GM23338 (cell line): Measurements from ENCODE around the gene MFSD11. TPM values are rescaled to one million over a fixed set of nuclear protein-coding genes. Genes with fewer than 3 reads are reported as not detected.

Experiments used
- ATAC-seq: fragments of 200-7000 bp; cut with Tn5 transposase; 3 replicates; pipeline ENCODE4 v1.9.1; 2020
- DNase-seq: peaks from one replicate; pipeline ENCODE4 v3.0.0-alpha.2; 2015; ENCODE audit warnings: low spot score
- H2AFZ ChIP-seq: fragments of 200-600 bp; sonication (generic); 2 replicates; pipeline ENCODE4 v1.8.0; 2016; ENCODE audit warnings: antibody characterized with exemption, mild to moderate bottlenecking, moderate library complexity
- H3F3A ChIP-seq: fragments of 200-600 bp; sonication (generic); replicated peaks from 2 replicates; pipeline ENCODE4 v1.8.0; 2017; ENCODE audit warnings: antibody characterized with exemption, mixed run types, low read depth
- H3K27ac ChIP-seq: fragments of 200-600 bp; sonication (generic); 2 replicates; pipeline ENCODE4 v1.6.1; 2016; ENCODE audit warnings: low read depth
- H3K27me3 ChIP-seq: fragments of 200-600 bp; sonication (generic); 2 replicates; pipeline ENCODE4 v1.8.0; 2016; ENCODE audit warnings: mild to moderate bottlenecking, mixed run types, moderate library complexity; ENCODE audit not compliant: insufficient read depth
- H3K36me3 ChIP-seq: fragments of 200-600 bp; sonication (generic); 2 replicates; pipeline ENCODE4 v1.8.0; 2016; ENCODE audit warnings: mild to moderate bottlenecking; ENCODE audit not compliant: insufficient read depth
- H3K4me1 ChIP-seq: fragments of 200-600 bp; sonication (generic); 2 replicates; pipeline ENCODE4 v1.8.0; 2016; ENCODE audit warnings: mild to moderate bottlenecking, moderate library complexity; ENCODE audit not compliant: insufficient read depth
- H3K4me2 ChIP-seq: fragments of 200-600 bp; sonication (generic); 2 replicates; pipeline ENCODE4 v1.7.1; 2017; ENCODE audit warnings: mixed run types
- H3K4me3 ChIP-seq: fragments of 200-600 bp; sonication (generic); 2 replicates; pipeline ENCODE4 v1.6.1; 2016; ENCODE audit warnings: mixed run types
- H3K79me2 ChIP-seq: fragments of 200-600 bp; sonication (generic); replicated peaks from 2 replicates; pipeline ENCODE4 v1.8.0; 2017; ENCODE audit warnings: mild to moderate bottlenecking; ENCODE audit not compliant: insufficient read depth
- H3K9me2 ChIP-seq: fragments of 200-600 bp; sonication (generic); 2 replicates; pipeline ENCODE4 v1.8.0; 2017; ENCODE audit not compliant: insufficient read depth
- H4K20me1 ChIP-seq: fragments of 200-600 bp; sonication (generic); replicated peaks from 2 replicates; pipeline ENCODE4 v1.8.0; 2017; ENCODE audit warnings: mild to moderate bottlenecking; ENCODE audit not compliant: insufficient read depth
- H3K27ac Mint-ChIP-seq: 2 replicates; pipeline ENCODE4 v1.8.0; 2020; ENCODE audit warnings: inconsistent platforms, mild to moderate bottlenecking, moderate library complexity, mixed read lengths
- H3K27me3 Mint-ChIP-seq: 3 replicates; pipeline ENCODE4 v1.8.0; 2022; ENCODE audit warnings: low read depth, mild to moderate bottlenecking, moderate library complexity, mixed read lengths, inconsistent platforms; ENCODE audit not compliant: insufficient read depth, poor library complexity
- H3K36me3 Mint-ChIP-seq: 3 replicates; pipeline ENCODE4 v1.8.0; 2021; ENCODE audit warnings: low read depth, mild to moderate bottlenecking, inconsistent platforms, moderate library complexity, mixed read lengths
- H3K4me1 Mint-ChIP-seq: 3 replicates; pipeline ENCODE4 v1.8.0; 2020; ENCODE audit warnings: mild to moderate bottlenecking, inconsistent platforms, mixed read lengths
- H3K4me3 Mint-ChIP-seq: 3 replicates; pipeline ENCODE4 v1.8.0; 2021; ENCODE audit warnings: moderate library complexity, mild to moderate bottlenecking, inconsistent platforms, mixed read lengths
- H3K9me3 Mint-ChIP-seq: 3 replicates; pipeline ENCODE4 v1.8.0; 2020; ENCODE audit warnings: moderate library complexity, mild to moderate bottlenecking, inconsistent platforms, mixed read lengths
- CREB1 ChIP-seq: fragments of 250-450 bp; sonication (Bioruptor Pico); IDR thresholded peaks from 2 replicates; pipeline ENCODE4 v1.5.0; 2020; ENCODE audit warnings: low read depth, mild to moderate bottlenecking, moderate library complexity
- CTCF ChIP-seq, 2 experiments: fragments of 200-600 bp in 1 of 2; sonication (generic) in 1 of 2; conservative IDR thresholded peaks; 2 replicates each; pipeline versions ENCODE4 v1.5.1 to v1.6.1; 2016 to 2017; ENCODE audit warnings: antibody characterized with exemption in 2 of 2, low read depth in 2 of 2, mild to moderate bottlenecking in 2 of 2, moderate library complexity in 1 of 2
- ETS1 ChIP-seq: IDR thresholded peaks from 2 replicates; pipeline ENCODE4 v1.6.1; 2016; ENCODE audit warnings: antibody characterized with exemption
- EZH2phosphoT487 ChIP-seq: fragments of 200-600 bp; sonication (generic); IDR thresholded peaks from one replicate; pipeline ENCODE4 v1.8.1; 2018; ENCODE audit warnings: antibody characterized with exemption; ENCODE audit not compliant: unreplicated experiment
- JUNB ChIP-seq: IDR thresholded peaks from one replicate; pipeline ENCODE4 v1.6.1; 2016; ENCODE audit warnings: antibody characterized with exemption; ENCODE audit not compliant: unreplicated experiment
- NANOG ChIP-seq: IDR thresholded peaks from 2 replicates; pipeline ENCODE4 v1.6.1; 2016; ENCODE audit warnings: antibody characterized with exemption, borderline replicate concordance
- POLR2AphosphoS5 ChIP-seq: IDR thresholded peaks from 2 replicates; pipeline ENCODE4 v1.6.1; 2016; ENCODE audit warnings: antibody characterized with exemption, low read depth
- REST ChIP-seq: IDR thresholded peaks from one replicate; pipeline ENCODE4 v1.6.1; 2018; ENCODE audit warnings: antibody characterized with exemption; ENCODE audit not compliant: unreplicated experiment
- STAT1 ChIP-seq: IDR thresholded peaks from one replicate; pipeline ENCODE4 v1.6.1; 2016; ENCODE audit warnings: antibody characterized with exemption; ENCODE audit not compliant: unreplicated experiment
- ZNF114 ChIP-seq: fragments of 250-450 bp; sonication (Bioruptor Pico); IDR thresholded peaks from 2 replicates; pipeline ENCODE4 v1.5.0; 2020; ENCODE audit warnings: mild to moderate bottlenecking, moderate library complexity
- ZNF331 ChIP-seq: fragments of 250-450 bp; sonication (Bioruptor Pico); IDR thresholded peaks from 2 replicates; pipeline ENCODE4 v1.5.0; 2020; ENCODE audit warnings: low read depth, mild to moderate bottlenecking, moderate library complexity
- ZNF462 ChIP-seq: fragments of 250-450 bp; sonication (Bioruptor Pico); IDR thresholded peaks from 2 replicates; pipeline ENCODE4 v1.5.0; 2020; ENCODE audit warnings: mild to moderate bottlenecking, moderate library complexity
- polyA plus RNA-seq: library from polyadenylated mRNA; unstranded; fragments of >200 nt; fragmentation: Nextera tagmentation; extraction: Ambion mirVana; gene quantifications from 2 replicates; pipeline ENCODE4 v1.2.1, GENCODE V29; 2016
- total RNA-seq: library from RNA; depleted of rRNA; stranded (reverse); fragments of >200 nt; shearing (Covaris generic); gene quantifications from 2 replicates; pipeline ENCODE4 v1.2.3, GENCODE V29; 2014

The MFSD11 gene
- total and polyA plus RNA-seq, 2 experiments from 2014 or later, result 10.2 to 35.3 TPM

GRCh38 chr17:76716839-76717215 is 21.1 kb upstream of the MFSD11 start (continued):
- no peak for TF ChIP-seq EZH2phosphoT487
- TF ChIP-seq ETS1, result no peak
- no peak for TF ChIP-seq REST
- no peak for TF ChIP-seq ZNF331 (CRISPR knock-in tag)
- no peak for TF ChIP-seq JUNB
- no peak for TF ChIP-seq POLR2AphosphoS5

- no peaks in the 10 kb centered on the region for H3K9me3 Mint-ChIP-seq
- Histone ChIP-seq H3K9me2 (no peaks in the 10 kb centered on the region), H2AFZ (no peak overlapping the region), H3K4me3 (no peak overlapping the region), H3K36me3 (peaks cover 36% of the 10 kb centered on the region), H3F3A (no peaks in the 10 kb centered on the region), H4K20me1 (peaks cover 11% of the 10 kb centered on the region; the same call in 1 of the 2 replicates), H3K79me2 (peaks cover under 1% of the 10 kb centered on the region; the same call in 1 of the 2 replicates), H3K4me1 (no peaks in the 10 kb centered on the region), H3K4me2 (no peak overlapping the region), H3K27ac (no peak overlapping the region), H3K27me3 (no peaks in the 10 kb centered on the region)
- peaks cover 68% of the 10 kb centered on the region for H3K36me3 Mint-ChIP-seq
- H3K27me3 Mint-ChIP-seq, result no peaks in the 10 kb centered on the region
- no peak overlapping the region for H3K27ac Mint-ChIP-seq
- peaks cover 3% of the 10 kb centered on the region; the same call in 1 of the 3 replicates for H3K4me1 Mint-ChIP-seq
- ATAC-seq (no peak), DNase-seq (no peak)
- no peak overlapping the region for H3K4me3 Mint-ChIP-seq
- TF ChIP-seq CREB1, result no peak
- TF ChIP-seq STAT1, result no peak
- no peak for TF ChIP-seq CTCF (conservative IDR thresholded peaks at IDR 0.05; ENCODE audit: low read depth in 2 of 2)
- no peak for TF ChIP-seq POLR2AphosphoS5
- no peak for TF ChIP-seq ETS1
- no peak for TF ChIP-seq ZNF331 (CRISPR knock-in tag)
- TF ChIP-seq EZH2phosphoT487, result no peak
- no peak for TF ChIP-seq ZNF114 (CRISPR knock-in tag)
- TF ChIP-seq ZNF462 (CRISPR knock-in tag), result no peak
- no peak for TF ChIP-seq NANOG
These were observed 19.4 kb upstream of the MFSD11 start for GRCh38 chr17:76718516-76718915.
